CD4-positive, alpha-beta T cell treated with Interleukin-6 for 4 hours (primary cell): ENCODE results near the gene PID1.

Source experiments
- DNase-seq: peaks from one replicate; pipeline ENCODE4 v3.0.0-alpha.2; 2020; ENCODE audit warnings: mixed read lengths

PID1 gene

DNA sequence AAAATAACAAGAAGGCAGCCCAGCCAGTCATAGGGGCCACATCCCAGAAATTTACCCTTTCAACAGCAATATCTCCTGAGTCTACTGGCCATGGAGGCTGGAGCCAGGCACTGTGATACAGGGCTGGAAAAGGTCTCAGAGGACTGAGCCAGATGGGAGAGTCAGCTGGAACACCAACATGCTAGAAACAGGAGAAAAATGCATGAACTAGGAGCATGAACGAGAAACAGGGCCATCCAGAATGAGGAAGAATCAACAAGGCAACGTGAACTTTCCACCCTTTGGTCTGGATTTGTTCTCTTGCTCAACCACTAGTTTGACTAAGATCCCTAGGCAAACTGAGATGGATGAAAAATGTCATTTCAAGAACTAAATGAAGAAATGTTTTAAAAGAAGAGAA lies 13.1 kb downstream of the PID1 start:
- no peak for DNase-seq

DNA sequence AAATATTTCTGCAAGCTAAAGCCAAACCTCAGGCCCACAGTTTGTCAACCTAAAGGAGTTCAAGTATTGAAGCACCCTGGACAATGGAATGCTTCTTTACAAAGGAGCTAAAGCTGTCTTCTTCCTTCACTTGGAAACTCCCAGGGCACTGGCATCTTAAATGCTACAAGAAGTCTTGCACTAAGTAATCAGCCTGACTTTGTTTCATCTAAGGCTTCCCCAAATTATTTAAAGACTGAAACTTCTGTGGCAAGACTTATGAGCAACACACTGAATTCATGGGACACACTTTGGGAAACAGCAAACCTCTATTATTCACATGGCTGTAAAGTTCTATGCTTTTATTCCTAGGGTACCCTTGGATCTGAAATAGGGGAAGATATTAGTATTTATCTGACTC lies 14.7 kb downstream of the PID1 start:
- DNase-seq, result no peak

DNA sequence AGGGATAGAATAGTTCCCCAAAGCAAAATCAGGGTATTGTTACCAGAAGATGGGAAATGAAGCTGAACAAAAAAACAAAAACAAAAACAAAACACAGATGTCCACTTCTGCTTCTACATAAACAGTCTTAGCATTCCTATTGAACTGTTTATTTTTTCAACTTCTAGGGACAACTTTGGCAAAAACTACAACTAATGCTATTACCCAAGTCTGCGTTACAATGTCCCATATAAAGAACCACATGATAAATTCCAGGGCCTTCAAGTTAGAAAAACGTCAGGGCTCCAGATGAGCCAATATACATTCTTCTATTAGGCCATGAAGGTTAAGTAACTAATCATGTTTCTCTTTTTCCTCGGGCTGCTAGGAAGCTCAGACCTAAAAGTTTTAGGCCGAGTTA lies 16.9 kb downstream of the PID1 start:
- DNase-seq, result no peak

DNA sequence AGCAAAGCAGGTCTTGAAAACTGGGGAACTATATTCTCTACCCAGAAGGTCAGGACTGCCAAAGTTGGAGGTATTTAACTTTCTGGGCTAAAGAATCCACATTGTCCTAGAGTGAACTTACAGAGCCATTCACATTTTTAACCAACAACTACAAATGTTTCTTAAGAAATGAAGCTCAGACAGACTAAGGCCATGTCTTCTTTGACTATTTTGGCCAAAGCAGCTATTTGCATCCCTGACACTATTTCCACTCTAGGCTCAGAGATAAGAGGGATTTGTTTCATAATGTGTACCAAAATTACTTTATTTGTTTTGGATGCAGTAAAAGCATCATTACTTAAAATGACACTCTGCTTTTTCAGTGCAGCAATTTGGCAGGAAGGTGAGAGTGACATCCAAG lies 18.1 kb downstream of the PID1 start:
- DNase-seq, result no peak

DNA sequence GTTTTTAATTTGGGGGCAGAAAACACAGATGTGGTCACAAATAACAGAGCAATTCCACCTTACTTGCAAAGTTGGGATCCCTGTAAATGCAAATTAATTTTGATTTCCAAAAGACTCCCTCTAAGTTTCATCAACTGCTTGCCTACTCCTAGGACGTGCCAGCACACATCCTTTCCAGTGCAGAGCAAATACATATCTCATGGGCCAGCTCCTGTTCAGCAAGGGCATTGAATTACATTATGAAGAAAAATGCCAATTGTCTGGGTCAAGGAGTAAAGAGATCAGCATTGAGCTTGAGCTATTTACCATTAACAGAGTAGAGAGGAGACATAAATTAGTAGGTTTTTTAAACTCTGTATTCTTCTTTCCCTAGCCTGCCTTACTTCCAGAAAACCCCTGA lies 18.8 kb downstream of the PID1 start:
- DNase-seq, result no peak

DNA sequence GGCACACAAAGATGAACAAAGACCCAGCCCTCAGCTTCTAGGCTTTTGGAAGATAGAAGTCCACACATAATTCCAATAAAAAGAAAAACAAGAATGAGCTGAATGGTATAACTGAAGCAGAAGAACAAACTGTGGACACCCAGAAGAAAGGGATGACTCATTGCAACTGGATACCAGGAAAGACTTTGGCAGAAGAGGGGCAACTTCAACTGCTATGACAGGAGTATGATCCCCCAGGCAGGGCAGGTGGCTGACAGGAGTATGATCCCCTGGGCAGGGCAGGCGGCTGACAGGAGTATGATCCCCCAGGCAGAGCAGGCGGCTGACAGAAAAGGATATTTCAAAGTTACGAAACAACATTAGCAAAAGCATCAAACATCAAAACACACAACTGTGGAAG lies 21.6 kb downstream of the PID1 start:
- no peak for DNase-seq

DNA sequence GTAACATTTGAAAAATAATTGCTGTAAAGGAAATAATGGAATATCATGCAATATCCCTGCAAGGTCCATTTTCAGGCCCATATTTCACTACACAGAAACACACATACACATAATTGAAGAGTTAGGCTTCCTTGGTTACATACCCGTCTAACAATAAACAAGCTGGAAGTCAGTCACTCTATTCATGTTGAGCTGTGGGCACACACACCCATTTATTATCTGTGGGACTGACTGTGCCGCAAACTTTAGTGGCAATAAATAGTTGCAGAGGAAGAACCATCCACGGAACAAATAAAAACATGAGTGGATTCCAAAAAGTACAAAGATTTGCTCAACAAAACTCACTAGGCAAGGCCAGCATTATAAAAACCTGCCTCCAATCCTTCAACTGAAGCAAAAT lies 24.8 kb downstream of the PID1 start:
- no peak for DNase-seq

DNA sequence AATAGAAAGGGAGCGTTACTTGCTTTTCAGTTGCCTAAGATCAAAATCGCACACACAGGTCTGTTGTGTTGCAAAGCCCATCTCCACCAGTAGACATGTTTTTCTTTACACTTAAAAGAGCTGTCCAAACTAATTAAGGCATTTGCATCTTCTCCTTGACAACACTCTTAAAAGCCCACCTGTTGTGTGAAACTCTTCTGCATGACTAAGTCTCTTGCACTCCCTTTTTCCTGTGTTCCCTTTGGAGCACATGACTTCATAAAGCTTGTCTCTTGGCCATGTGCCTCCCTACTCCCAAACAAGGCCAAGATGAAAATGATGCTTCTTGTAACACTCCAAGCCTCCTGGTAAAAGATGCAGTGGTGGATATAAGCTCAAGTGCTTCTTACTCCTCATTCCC lies 26.1 kb downstream of the PID1 start:
- DNase-seq, result no peak

DNA sequence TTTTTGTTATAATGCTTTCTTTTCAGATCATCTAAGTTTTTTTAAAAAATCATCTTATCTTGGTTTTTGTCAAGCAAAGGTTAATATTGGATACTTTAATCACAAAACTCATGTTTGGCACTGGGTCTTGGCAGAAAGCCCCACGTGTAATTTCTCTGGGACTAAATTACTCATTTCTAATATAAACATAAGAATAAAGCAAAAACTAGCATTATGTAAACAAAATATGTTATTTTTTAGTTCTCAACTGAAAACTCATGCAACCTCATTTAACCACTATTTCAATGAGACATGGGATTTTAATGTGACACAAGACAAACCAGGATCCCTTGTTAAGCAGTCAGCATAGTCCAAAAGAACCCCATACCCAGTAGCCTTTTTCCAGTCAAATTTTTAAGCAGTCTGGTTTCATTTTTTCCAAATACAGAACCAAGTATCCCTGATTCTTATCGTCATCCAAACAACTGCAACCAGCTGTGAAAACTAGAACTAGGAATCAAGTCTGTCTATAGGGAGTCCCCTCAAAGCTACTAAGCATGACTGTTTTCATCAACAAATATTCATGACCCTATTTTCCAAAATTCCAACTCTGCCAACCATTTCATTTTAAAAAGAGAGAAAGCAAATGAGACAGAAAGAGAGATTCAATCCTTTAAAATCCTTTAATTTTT lies 27.1 kb downstream of the PID1 start:
- no peak for DNase-seq

DNA sequence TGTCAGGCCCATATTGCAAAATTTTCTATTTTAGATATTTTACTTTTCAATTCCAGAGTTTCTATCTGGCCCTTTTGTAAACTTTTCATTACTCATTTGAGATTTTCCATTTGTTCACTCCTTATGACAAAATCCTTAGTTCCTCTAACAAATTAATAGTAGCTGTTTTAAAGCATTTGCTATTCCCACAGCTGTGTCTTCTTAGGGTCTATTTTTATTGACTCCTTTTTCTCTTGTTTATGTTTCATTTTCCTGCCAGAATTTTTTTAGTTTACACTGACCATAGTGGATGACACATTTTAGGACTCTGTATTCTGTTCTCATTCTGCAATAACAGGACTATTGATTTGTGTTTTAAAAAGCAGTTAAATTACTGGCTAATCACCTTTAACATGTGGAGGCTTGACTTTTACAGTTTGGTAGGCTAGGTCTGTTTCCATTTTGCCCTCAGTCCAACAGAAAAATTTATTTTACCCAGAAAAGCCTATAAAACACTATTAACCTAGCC lies 30.0 kb downstream of the PID1 start:
- no peak for DNase-seq

DNA sequence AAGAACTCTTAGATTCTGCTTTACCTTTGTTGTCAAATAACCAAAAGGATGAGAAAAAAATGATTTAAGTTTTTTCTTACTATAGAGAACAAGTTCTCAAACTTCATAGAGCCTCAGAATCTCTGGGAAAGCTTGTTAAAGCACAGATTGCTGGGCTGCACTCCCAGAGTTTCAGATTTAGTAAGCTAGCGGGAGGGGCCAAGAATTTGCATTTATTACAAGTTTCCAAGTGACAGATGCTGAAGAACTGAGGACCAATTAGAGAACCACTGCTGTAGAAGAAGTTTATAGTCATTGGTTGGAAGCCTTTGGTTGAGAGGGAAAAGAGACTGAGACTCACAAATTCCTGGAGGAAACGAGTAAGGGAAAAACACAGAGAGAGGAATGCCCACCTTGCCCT lies 32.1 kb downstream of the PID1 start:
- DNase-seq, result no peak

DNA sequence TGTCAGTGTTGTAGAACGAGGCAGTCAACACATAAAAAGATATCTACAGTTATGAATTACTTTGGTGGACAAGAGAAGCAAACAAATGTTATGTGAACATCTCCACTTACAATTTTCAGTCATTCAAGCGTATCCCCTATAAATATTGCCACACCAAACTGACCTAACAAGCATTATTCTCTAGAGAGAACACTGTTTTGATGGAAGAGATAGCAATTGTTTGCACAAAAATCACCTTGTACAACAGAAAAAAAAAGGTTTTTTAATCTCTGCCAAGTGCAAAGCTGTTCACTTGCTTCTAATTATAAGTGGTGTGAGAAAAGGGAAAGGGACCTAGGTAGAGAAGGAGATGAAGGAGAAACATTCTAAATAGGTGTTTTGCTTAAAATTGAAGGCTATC lies 33.8 kb downstream of the PID1 start:
- no peak for DNase-seq

DNA sequence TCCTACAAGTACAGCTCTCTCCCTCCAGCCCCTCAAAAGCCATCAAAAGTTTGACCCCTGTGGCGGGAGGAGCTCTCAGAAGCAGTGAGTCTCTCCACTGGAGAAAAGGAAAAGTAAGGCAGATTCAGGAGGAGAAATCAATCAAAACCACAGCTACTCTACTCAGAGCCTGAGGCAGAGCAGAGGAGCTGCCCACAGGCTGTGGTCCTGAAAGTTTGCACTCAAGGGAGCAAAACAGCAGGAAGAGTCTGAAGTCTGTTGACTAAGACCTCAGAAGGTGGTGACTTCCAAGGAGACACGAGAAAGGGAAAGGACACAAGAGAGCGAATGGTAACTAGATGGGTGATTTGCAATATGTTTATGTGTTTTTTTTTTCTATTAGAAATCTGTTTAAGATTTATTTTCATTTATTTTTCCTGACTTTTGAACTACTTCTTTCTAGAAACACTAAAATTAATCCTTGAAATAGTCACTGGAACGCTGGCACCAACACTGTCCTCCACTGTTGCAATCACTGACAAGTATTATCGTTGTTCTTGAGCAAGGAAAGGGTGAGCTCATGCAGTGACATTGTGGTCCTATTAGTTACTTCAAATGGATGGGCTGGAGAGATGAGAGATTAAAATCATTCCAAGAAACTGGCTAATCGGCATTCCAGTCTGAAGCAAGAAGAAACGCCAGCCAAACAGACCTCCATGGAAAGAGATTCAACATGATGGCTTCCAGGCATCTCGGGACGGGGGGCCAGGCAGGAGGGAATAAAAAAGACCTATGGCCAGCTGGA lies 35.8 kb downstream of the PID1 start:
- DNase-seq, result no peak

DNA sequence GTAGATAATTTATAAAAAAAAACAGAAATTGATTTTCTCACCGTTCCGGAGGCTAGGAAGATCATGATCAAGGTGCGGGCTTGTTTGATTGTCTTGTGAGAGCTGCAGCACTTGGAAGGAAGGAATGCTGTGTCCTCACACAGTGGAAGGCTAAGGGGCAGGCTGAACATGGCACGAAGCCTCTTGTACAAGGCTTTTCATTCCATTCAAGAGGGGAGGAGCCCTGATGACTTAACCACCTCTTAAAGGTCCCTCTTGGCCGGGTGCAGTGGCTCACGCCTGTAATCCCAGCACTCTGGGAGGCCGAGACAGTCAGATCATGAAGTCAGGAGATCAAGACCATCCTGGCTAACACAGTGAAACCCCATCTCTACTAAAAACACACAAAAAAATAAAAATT lies 39.2 kb downstream of the PID1 start:
- no peak for DNase-seq

DNA sequence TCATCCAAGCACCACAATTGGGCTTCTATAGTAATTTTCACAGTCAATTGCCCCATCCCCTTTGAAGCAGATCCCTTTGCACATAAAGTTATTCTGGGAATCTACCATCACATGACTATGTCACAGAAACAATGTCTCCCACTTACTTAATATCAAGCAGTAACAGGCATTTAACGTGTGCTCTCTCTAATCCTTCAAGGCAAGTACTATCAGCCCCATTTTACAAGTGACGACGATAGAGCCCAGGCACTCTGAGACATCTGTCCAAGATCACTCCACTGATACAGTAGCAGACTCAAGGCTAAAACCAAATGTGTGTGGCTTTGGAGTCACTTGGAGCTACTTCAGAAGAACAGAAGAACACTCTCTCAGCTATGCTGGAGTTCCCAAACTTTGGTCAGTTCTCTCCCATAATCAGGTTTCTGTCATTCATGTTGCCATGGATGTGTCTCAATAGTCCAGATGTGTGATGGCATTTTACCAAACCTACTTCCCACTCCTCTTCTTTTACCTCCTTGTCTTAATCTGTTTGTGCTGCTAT lies 39.7 kb downstream of the PID1 start:
- no peak for DNase-seq

DNA sequence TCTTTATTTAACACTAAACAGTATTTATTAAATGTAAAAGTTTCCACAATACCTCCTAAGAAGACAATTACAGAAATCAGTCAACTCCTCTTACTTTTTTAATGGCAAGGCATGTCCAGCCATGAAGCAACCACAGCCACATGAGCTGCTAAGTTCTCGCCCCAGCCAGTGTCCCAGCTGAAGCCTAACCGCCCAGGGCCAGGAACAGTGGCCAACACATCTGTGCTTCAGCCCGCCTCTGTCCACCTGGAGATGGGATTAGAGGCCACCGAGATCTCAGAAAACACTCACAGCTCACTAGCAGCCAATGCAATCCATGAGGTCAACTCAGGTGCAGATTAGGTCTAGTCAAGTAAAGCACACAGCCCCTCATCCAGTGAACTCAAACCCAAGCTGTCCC lies 40.2 kb downstream of the PID1 start:
- no peak for DNase-seq

DNA sequence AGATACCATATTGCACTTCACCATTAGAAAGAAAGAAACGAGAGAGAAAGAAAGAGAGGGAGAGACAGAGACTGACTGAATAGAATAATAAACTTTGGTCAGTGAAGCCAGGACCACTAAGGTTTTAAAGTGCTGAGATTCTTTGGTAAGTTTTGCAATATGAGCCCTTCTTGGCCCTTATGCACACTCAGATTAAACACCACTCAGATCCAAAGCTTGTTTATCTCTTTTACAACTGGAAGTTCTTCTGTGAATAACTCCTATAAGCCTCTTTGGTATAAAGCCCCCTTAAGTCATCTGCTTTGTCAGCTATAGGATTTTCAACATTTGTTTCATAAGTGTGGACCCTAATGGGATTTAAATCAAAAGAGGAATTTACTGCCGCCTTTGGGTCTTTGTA lies 40.8 kb downstream of the PID1 start:
- no peak for DNase-seq

DNA sequence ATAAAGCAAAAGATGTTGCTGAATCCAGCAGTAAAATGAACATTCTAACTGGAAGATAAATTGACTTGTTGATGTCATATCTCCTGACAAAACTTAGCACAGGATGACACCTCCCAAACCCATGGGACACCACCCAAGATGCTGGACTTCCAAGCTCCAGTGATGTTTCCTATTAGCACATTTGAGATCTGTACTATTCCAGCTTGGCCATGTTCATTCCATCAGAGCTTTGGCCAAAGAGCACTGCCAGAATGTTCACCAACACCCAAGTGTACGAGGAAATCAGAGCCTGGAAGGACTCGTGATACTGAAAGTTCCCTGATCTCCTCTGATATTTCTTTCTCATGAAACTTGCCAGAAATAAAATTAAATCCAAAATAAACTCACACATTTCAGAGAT lies 44.7 kb downstream of the PID1 start:
- DNase-seq, result no peak

DNA sequence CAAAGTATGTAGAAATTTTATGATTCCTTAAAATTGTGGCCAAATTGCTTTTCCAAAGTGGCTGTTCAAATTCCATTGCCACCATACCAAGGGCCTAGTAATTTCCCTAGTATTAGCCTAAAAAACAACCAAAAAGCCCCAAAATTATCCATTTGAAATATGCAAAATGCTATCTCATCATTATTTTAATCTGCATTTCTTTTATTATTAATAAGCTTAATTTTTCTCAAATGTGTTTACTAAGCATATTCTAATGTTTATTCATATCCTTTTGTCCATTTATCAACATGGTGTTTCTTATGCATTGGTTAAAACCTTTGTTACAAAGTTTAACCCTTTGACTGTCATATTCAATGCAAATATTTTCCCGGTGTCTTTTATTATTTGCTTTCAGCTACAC lies 48.0 kb downstream of the PID1 start:
- no peak for DNase-seq

DNA sequence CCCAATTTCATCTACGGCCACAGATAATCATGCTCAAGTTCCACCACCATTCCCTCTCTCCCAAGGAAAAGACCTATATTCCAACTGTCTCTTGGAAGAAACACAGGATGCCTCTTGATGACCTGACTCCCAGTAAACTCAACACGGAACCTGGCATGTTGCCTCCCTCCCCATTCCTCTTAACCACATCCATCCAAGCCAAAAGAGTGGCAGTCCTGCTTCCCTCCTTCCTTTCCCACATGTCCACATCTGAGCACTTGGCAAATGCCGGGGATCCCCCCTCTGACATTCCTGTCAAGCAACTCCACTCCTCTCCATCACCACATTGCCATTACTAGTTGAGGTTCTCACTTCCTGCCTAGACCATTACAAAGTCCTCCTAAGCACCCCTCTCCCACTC lies 49.4 kb downstream of the PID1 start:
- DNase-seq, result no peak

DNA sequence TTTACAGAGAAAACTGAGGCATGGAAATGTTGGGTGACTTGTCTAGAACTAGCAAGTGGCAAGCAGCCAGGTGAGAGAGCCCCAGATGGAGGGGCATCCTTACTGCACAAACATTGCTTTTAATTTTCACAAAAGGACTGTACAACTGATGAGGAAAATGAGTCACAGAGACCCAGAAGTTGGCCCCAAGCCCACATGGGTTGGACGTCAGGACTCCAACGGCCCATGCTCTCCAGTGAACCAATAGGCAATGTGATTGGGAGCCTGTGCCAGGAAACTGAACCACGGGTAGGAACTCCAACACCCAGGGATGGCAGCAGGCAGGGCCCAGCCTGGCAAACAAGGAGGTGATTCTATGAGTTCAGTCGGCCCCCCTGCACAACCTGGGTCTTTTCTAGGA lies 50.8 kb downstream of the PID1 start:
- no peak for DNase-seq

DNA sequence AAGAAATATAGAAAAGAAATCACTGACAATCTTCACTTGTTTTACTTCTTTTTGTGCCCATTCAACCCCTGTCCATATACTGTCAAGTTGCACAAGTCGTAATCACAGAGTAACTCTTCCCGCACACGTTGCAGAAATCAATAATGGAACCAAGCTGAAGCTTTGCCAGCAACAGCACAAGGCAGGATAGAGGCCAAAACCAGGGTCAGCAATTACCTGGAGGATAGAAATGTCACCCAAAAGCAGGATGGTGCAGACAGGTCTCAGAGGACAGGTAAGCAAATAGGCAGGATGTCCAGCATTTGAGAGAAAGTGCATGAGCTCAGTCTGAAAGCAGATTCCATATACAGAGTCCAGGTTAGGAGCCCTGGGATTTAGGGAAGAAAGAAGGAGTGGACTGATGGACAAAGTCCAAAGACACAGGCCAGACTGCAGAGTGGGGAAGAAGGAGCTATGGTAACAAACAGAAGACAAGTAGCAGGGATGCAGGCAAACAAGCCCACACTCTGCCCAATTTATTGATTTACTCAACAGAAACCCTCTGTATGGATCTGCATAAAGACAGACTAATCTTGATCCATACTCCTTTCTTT lies 52.7 kb downstream of the PID1 start:
- DNase-seq, result no peak

DNA sequence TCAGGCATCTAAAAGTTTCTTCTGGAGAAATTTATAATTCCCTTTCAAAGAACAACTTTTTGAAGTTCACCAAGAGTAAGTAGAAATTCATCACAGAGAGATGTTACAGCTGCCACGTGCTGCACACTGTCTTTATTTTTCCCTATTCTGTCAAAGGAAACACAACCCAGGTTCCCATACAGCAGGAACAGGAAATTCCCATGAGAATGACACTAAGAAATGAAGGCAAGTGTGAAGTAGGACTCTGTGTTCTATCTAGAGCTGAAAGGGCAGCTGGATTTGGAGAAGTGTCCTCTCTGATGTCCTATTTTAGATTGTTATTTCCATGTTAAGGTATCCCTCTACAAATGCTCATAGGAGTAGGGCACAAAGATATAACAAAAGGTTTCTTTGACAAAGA lies 58.8 kb downstream of the PID1 start:
- DNase-seq, result no peak

DNA sequence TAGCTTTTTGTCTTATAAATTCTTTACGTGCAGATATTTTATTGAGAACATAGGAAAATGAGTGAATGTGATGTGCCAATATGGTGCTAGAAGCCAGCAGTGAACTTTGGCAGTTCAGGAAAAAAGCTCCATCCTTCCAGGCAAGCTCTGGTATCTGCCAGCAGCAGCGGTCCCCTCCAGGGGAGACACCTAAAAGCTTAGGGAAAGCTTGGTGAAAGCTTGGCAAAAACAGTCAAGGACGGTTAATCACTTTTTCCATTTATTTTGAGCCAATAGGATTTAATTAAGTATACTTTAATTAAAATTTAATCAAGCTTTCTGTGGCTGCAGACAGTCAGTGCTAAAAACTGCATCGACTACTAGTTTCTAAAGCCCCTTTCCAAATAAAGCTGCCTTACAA lies 60.4 kb downstream of the PID1 start:
- no peak for DNase-seq
